Testis (tissue), 3 donors: ENCODE results near the gene TECTA. TPM values are rescaled to one million over a fixed set of nuclear protein-coding genes. Genes with fewer than 3 reads are reported as not detected.

Experiments used
- DNase-seq: peaks from one replicate; pipeline ENCODE4 v3.0.0-alpha.2; 2019
- H3K27ac ChIP-seq, 2 donors: fragments of 200-600 bp; sonication (generic); one replicate each; pipeline ENCODE4 v1.5.1; 2019
- H3K27me3 ChIP-seq: fragments of 200-600 bp; sonication (generic); one replicate; pipeline ENCODE4 v1.5.1; 2019
- H3K36me3 ChIP-seq: fragments of 200-600 bp; sonication (generic); one replicate; pipeline ENCODE4 v1.5.1; 2017; ENCODE audit warnings: low read depth; ENCODE audit errors: missing control alignments
- H3K4me1 ChIP-seq: fragments of 200-600 bp; sonication (generic); one replicate; pipeline ENCODE4 v1.5.1; 2019
- H3K4me3 ChIP-seq, 2 donors: fragments of 200-600 bp; sonication (generic); one replicate each; pipeline ENCODE4 v1.5.1; 2017 to 2019
- H3K9me3 ChIP-seq: fragments of 200-600 bp; sonication (generic); one replicate; pipeline ENCODE4 v1.5.1; 2017
- POLR2A ChIP-seq: fragments of 450-650 bp; IDR thresholded peaks from one replicate; pipeline ENCODE4 v1.6.1; 2017; ENCODE audit warnings: antibody characterized with exemption, mild to moderate bottlenecking, moderate library complexity
- WGBS, 2 donors: methylation state at CpG; one replicate each; pipeline ENCODE4 v1.1.5; 2018; 5-methylcytosine and 5-hydroxymethylcytosine counted together
- intact Hi-C: fragments of 100-400 bp; cut with DNase I; formaldehyde crosslinking; loops from one replicate; pipeline ENCODE4 v1.15.1; 2023; ENCODE audit warnings: low total_unique reads
- polyA plus RNA-seq: library from polyadenylated mRNA; stranded (reverse); fragments of 350-450 nt; fragmentation: Illumina TruSeq; extraction: RNeasy Lipid Tissue Mini Kit (QIAGEN cat#74804); gene quantifications from one replicate; pipeline ENCODE4 v1.2.3, GENCODE V29; 2014; ENCODE audit warnings: low read depth, low replicate concordance; ENCODE audit not compliant: insufficient read depth
- total RNA-seq, 2 donors: library from RNA; depleted of rRNA; stranded (reverse); fragments of >200 nt; gene quantifications; one replicate each; pipeline ENCODE4 v1.2.3, GENCODE V29; 2016
- TF ChIP-seq, protein P1 (sequence below), 3 experiments: fragments of 450-650 bp in 2 of 3; fragments of 200-600 bp in 1 of 3; sonication (generic) in 1 of 3; IDR thresholded peaks; one replicate each; pipeline ENCODE4 v1.5.1; 2016 to 2019; ENCODE audit warnings: antibody characterized with exemption in 3 of 3, mild to moderate bottlenecking in 2 of 3, moderate library complexity in 1 of 3

The TECTA gene
- total and polyA plus RNA-seq, 3 donors from 2014 or later, result 2.5 to 4.6 (median 3.1) TPM

- no peak for DNase-seq
- 86% methylated on average over 5 of the region's 5 CpGs for WGBS, 2 donors
- TF ChIP-seq, protein P1, sequence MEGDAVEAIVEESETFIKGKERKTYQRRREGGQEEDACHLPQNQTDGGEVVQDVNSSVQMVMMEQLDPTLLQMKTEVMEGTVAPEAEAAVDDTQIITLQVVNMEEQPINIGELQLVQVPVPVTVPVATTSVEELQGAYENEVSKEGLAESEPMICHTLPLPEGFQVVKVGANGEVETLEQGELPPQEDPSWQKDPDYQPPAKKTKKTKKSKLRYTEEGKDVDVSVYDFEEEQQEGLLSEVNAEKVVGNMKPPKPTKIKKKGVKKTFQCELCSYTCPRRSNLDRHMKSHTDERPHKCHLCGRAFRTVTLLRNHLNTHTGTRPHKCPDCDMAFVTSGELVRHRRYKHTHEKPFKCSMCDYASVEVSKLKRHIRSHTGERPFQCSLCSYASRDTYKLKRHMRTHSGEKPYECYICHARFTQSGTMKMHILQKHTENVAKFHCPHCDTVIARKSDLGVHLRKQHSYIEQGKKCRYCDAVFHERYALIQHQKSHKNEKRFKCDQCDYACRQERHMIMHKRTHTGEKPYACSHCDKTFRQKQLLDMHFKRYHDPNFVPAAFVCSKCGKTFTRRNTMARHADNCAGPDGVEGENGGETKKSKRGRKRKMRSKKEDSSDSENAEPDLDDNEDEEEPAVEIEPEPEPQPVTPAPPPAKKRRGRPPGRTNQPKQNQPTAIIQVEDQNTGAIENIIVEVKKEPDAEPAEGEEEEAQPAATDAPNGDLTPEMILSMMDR (IDR thresholded peaks at IDR 0.05), result no peak
- no peak for TF ChIP-seq POLR2A
Observed at GRCh38 chr11:121144723-121145122, 43.7 kb downstream of the TECTA start.

GRCh38 chr11:121145826-121146225 lies 44.8 kb downstream of the TECTA start:
- Histone ChIP-seq H3K4me1 (no peaks in the 10 kb centered on the region), H3K27me3 (no peaks in the 10 kb centered on the region)
- 84 to 93% methylated on average over 10 to 11 of the region's 11 CpGs for WGBS, 2 donors

More at GRCh38 chr11:121144723-121145122, 43.7 kb downstream of the TECTA start:
- no peak overlapping the region for H3K4me3 ChIP-seq
- H3K27me3 ChIP-seq, result no peaks in the 10 kb centered on the region
- intact Hi-C loops, result no loop called here
- no peaks in the 10 kb centered on the region for H3K36me3 ChIP-seq
- no peaks in the 10 kb centered on the region for H3K4me1 ChIP-seq
- H3K27ac ChIP-seq, result no peak overlapping the region
- no peaks in the 10 kb centered on the region for H3K9me3 ChIP-seq

DNA sequence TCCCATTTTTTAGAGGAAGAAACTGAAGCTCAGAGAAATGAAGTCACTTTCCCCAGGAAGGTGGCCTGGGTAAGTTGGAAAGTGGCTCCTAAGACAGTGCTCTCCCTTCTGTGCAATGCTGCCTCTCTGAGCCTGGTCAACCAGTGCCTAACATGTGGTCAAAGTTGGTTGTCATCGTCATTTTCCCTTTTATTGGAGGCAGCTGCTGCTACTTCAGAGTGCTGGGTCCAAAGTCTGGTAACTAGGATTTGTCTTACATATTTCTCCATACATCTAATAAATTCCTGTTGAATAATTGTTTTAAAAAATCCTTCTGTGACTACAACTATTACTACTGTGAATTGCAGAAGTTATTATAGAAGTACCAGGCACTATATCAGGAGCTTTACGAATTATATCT lies 48.1 kb downstream of the TECTA start:
- WGBS, 2 donors, result 91% methylated on average over 2 of the region's 2 CpGs
- Histone ChIP-seq H3K4me1 (no peaks in the 10 kb centered on the region), H3K4me3 (no peak overlapping the region), H3K27me3 (no peaks in the 10 kb centered on the region), H3K27ac (no peak overlapping the region), H3K9me3 (no peaks in the 10 kb centered on the region), H3K36me3 (no peaks in the 10 kb centered on the region)
- intact Hi-C loops, result no loop called here
- DNase-seq, result no peak
- no peak for TF ChIP-seq POLR2A
- TF ChIP-seq, protein P1 (IDR thresholded peaks at IDR 0.05), result no peak

More at GRCh38 chr11:121145826-121146225, 44.8 kb downstream of the TECTA start:
- no peaks in the 10 kb centered on the region for H3K36me3 ChIP-seq
- TF ChIP-seq, protein P1 (IDR thresholded peaks at IDR 0.05), result no peak
- TF ChIP-seq POLR2A, result no peak
- no peak overlapping the region for H3K27ac ChIP-seq
- no peak overlapping the region for H3K4me3 ChIP-seq
- intact Hi-C loops, result no loop called here
- H3K9me3 ChIP-seq, result no peaks in the 10 kb centered on the region
- no peak for DNase-seq

GRCh38 chr11:121151207-121151688 lies 50.2 kb downstream of the TECTA start:
- intact Hi-C loops, result no loop called here
- DNase-seq, result no peak
- no peaks in the 10 kb centered on the region for H3K36me3 ChIP-seq
- no peak for TF ChIP-seq POLR2A
- TF ChIP-seq, protein P1 (IDR thresholded peaks at IDR 0.05), result no peak
- no peaks in the 10 kb centered on the region for H3K27me3 ChIP-seq
- H3K9me3 ChIP-seq, result no peaks in the 10 kb centered on the region
- no peaks in the 10 kb centered on the region for H3K4me1 ChIP-seq
- no peak overlapping the region for H3K4me3 ChIP-seq
- H3K27ac ChIP-seq, result no peak overlapping the region
- 95 to 98% methylated on average over 4 of the region's 4 CpGs for whole genome bisulfite sequencing, 2 donors

DNA sequence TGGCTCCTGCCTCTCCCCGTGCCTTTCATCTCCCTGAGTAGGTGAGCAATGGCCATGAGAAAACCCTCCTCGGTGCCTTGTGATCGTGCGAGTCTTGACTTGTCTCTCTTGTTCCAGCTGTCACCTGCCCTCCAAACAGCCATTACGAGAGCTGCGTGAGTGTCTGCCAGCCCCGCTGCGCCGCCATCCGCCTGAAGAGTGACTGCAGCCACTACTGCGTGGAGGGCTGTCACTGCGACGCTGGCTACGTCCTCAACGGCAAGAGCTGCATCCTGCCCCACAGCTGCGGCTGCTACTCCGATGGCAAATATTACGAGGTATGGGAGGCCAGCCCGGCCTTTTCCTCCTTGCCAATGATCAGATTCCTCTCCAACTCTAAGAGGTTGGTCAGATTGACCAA lies 51.7 kb downstream of the TECTA start:
- no peak for TF ChIP-seq POLR2A
- TF ChIP-seq, protein P1 (IDR thresholded peaks at IDR 0.05), result no peak
- no peak for DNase-seq
- Histone ChIP-seq H3K4me1 (no peaks in the 10 kb centered on the region), H3K36me3 (no peaks in the 10 kb centered on the region), H3K9me3 (no peaks in the 10 kb centered on the region), H3K4me3 (no peak overlapping the region), H3K27me3 (no peaks in the 10 kb centered on the region), H3K27ac (no peak overlapping the region)
- intact Hi-C loops, result no loop called here
- 68 to 83% methylated on average over 18 to 19 of the region's 19 CpGs for WGBS, 2 donors
